Astrocyte (in vitro differentiated cells and primary cell): ENCODE measurements around the gene IMMP2L. TPM values are rescaled to one million over a fixed set of nuclear protein-coding genes. Genes with fewer than 3 reads are reported as not detected.
A peak's percentile ranks its signal among the peaks of the same experiment; 100 is the strongest.

Source experiments
- DNase-seq: peaks from one replicate; pipeline ENCODE4 v3.0.0-alpha.2; 2010; ENCODE audit warnings: low read depth
- FAIRE-seq: peaks from 2 replicates; lab custom pipeline; 2011; peaks lifted over from hg19 to GRCh38; lab: Jason Lieb, UNC
- H2AFZ ChIP-seq: 2 replicates; pipeline ENCODE4 v1.6.0; 2012; ENCODE audit warnings: low read depth, low read length, inconsistent platforms
- H3K27ac ChIP-seq: 2 replicates; pipeline ENCODE4 v1.5.1; 2011; ENCODE audit warnings: low read depth, low read length, inconsistent platforms
- H3K27me3 ChIP-seq: 2 replicates; pipeline ENCODE4 v1.6.0; 2011; ENCODE audit warnings: low read length, inconsistent platforms; ENCODE audit not compliant: insufficient read depth
- H3K36me3 ChIP-seq: 2 replicates; pipeline ENCODE4 v1.5.1; 2011; ENCODE audit warnings: low read length, inconsistent platforms; ENCODE audit not compliant: insufficient read depth
- H3K4me1 ChIP-seq: 2 replicates; pipeline ENCODE4 v1.5.1; 2011; ENCODE audit warnings: low read length, inconsistent platforms; ENCODE audit not compliant: insufficient read depth
- H3K4me2 ChIP-seq: 2 replicates; pipeline ENCODE4 v1.6.0; 2012; ENCODE audit warnings: low read length, inconsistent platforms
- H3K4me3 ChIP-seq: 2 replicates; pipeline ENCODE4 v1.5.1; 2011; ENCODE audit warnings: low read depth, mild to moderate bottlenecking, low read length, inconsistent platforms; ENCODE audit not compliant: insufficient read depth
- H3K79me2 ChIP-seq: 2 replicates; pipeline ENCODE4 v1.6.0; 2012; ENCODE audit warnings: mild to moderate bottlenecking, low read length, inconsistent platforms; ENCODE audit not compliant: insufficient read depth
- H3K9ac ChIP-seq: 2 replicates; pipeline ENCODE4 v1.6.0; 2012; ENCODE audit warnings: mild to moderate bottlenecking, low read length, inconsistent platforms
- H3K9me3 ChIP-seq: 2 replicates; pipeline ENCODE4 v1.5.1; 2012; ENCODE audit warnings: low read depth, mild to moderate bottlenecking, low read length, inconsistent platforms; ENCODE audit not compliant: insufficient read depth
- H4K20me1 ChIP-seq: 2 replicates; pipeline ENCODE4 v1.6.0; 2012; ENCODE audit warnings: low read length, inconsistent platforms; ENCODE audit not compliant: insufficient read depth
- H3K27ac Mint-ChIP-seq: one replicate; pipeline ENCODE4 v1.8.0; 2021; ENCODE audit warnings: mild to moderate bottlenecking, mixed read lengths; ENCODE audit not compliant: unreplicated experiment
- H3K27me3 Mint-ChIP-seq: one replicate; pipeline ENCODE4 v1.8.0; 2021; ENCODE audit warnings: low read depth, mixed read lengths; ENCODE audit not compliant: unreplicated experiment
- H3K36me3 Mint-ChIP-seq: one replicate; pipeline ENCODE4 v1.8.0; 2021; ENCODE audit warnings: low read depth, mixed read lengths; ENCODE audit not compliant: unreplicated experiment
- H3K4me1 Mint-ChIP-seq: one replicate; pipeline ENCODE4 v1.8.0; 2021; ENCODE audit warnings: low read depth, mixed read lengths; ENCODE audit not compliant: unreplicated experiment
- H3K4me3 Mint-ChIP-seq: one replicate; pipeline ENCODE4 v1.8.0; 2021; ENCODE audit warnings: mild to moderate bottlenecking, moderate library complexity, mixed read lengths; ENCODE audit not compliant: unreplicated experiment
- H3K9me3 Mint-ChIP-seq: one replicate; pipeline ENCODE4 v1.8.0; 2021; ENCODE audit warnings: mild to moderate bottlenecking, mixed read lengths; ENCODE audit not compliant: unreplicated experiment
- CTCF ChIP-seq: IDR thresholded peaks from 2 replicates; pipeline ENCODE4 v1.5.1; 2011; ENCODE audit warnings: low read depth, mild to moderate bottlenecking, inconsistent platforms, low read length, moderate library complexity; ENCODE audit not compliant: insufficient read depth
- EZH2 ChIP-seq: IDR thresholded peaks from 2 replicates; pipeline ENCODE4 v1.6.1; 2012; ENCODE audit warnings: mild to moderate bottlenecking, low read length, inconsistent platforms; ENCODE audit not compliant: insufficient read depth
- total RNA-seq: library from RNA; stranded (reverse); gene quantifications from 2 replicates; pipeline ENCODE4 v1.2.1, GENCODE V29; 2021

IMMP2L gene
- total RNA-seq, 1 donor from 2014 or later, result 13.8 TPM

- TF ChIP-seq CTCF, result no peak
- no peak for TF ChIP-seq EZH2
- no peaks in the 10 kb centered on the region for H4K20me1 ChIP-seq
- H3K9me3 ChIP-seq, result no peaks in the 10 kb centered on the region
- H2AFZ ChIP-seq, result no peak overlapping the region
- no peak overlapping the region for H3K27ac ChIP-seq
- no peak overlapping the region for H3K4me2 ChIP-seq
- no peak for FAIRE-seq
- H3K79me2 ChIP-seq, result no peaks in the 10 kb centered on the region
- Mint-ChIP-seq H3K36me3 (no peaks in the 10 kb centered on the region), H3K27ac (no peak overlapping the region), H3K4me1 (peaks cover 15% of the 10 kb centered on the region), H3K4me3 (no peak overlapping the region), H3K27me3 (no peaks in the 10 kb centered on the region), H3K9me3 (no peaks in the 10 kb centered on the region)
- no peak overlapping the region for H3K4me3 ChIP-seq
- no peaks in the 10 kb centered on the region for H3K4me1 ChIP-seq
- DNase-seq, result no peak
- no peak overlapping the region for H3K9ac ChIP-seq
- H3K27me3 ChIP-seq, result no peaks in the 10 kb centered on the region
- H3K36me3 ChIP-seq, result no peaks in the 10 kb centered on the region
Observed at GRCh38 chr7:111368381-111369065, 193.8 kb downstream of the IMMP2L start.

- Histone ChIP-seq H3K9ac (no peak overlapping the region), H2AFZ (no peak overlapping the region), H3K27me3 (no peaks in the 10 kb centered on the region), H3K27ac (no peak overlapping the region), H3K4me1 (peaks cover 8% of the 10 kb centered on the region), H3K36me3 (no peaks in the 10 kb centered on the region), H3K4me2 (no peak overlapping the region), H3K4me3 (no peak overlapping the region), H4K20me1 (no peaks in the 10 kb centered on the region), H3K79me2 (no peaks in the 10 kb centered on the region), H3K9me3 (no peaks in the 10 kb centered on the region)
- DNase-seq, result peak; percentile 11
- Mint-ChIP-seq H3K27ac (peak overlapping the region; percentile 12), H3K9me3 (no peaks in the 10 kb centered on the region), H3K4me1 (peaks cover 30% of the 10 kb centered on the region), H3K36me3 (no peaks in the 10 kb centered on the region), H3K27me3 (no peaks in the 10 kb centered on the region), H3K4me3 (no peak overlapping the region)
- FAIRE-seq, result no peak
- no peak for TF ChIP-seq CTCF
- TF ChIP-seq EZH2, result no peak
Observed at GRCh38 chr7:111364413-111364812, 197.9 kb downstream of the IMMP2L start.

GRCh38 chr7:111363099-111363498, 199.2 kb downstream of the IMMP2L start:
- Histone ChIP-seq H3K27me3 (no peaks in the 10 kb centered on the region), H3K9ac (peak overlapping the region; percentile 5)

More at GRCh38 chr7:111363099-111363498, 199.2 kb downstream of the IMMP2L start:
- no peaks in the 10 kb centered on the region for H3K79me2 ChIP-seq
- TF ChIP-seq CTCF, result no peak
- no peak for TF ChIP-seq EZH2
- Mint-ChIP-seq H3K27me3 (no peaks in the 10 kb centered on the region), H3K4me1 (peaks cover 28% of the 10 kb centered on the region), H3K4me3 (peak overlapping the region; percentile 41), H3K9me3 (no peaks in the 10 kb centered on the region), H3K36me3 (no peaks in the 10 kb centered on the region), H3K27ac (peak overlapping the region; percentile 85)
- H4K20me1 ChIP-seq, result no peaks in the 10 kb centered on the region
- DNase-seq (peak; percentile 38), FAIRE-seq (no peak)
- H3K4me1 ChIP-seq, result peaks cover 8% of the 10 kb centered on the region
- H3K4me2 ChIP-seq, result peak overlapping the region; percentile 68
- no peak overlapping the region for H3K27ac ChIP-seq
- peak overlapping the region; percentile 32 for H3K4me3 ChIP-seq
- H2AFZ ChIP-seq, result no peak overlapping the region
- H3K36me3 ChIP-seq, result no peaks in the 10 kb centered on the region
- H3K9me3 ChIP-seq, result no peaks in the 10 kb centered on the region
